PC-9 (cell line): Measurements from ENCODE around the gene C1GALT1C1L.

Source experiments
- CTCF ChIP-seq: fragments of 200-600 bp; sonication (generic); conservative IDR thresholded peaks from 2 replicates; pipeline ENCODE4 v1.6.1; 2017; ENCODE audit warnings: mixed run types, antibody characterized with exemption, mild to moderate bottlenecking, moderate library complexity
- EZH2 ChIP-seq: fragments of 200-600 bp; sonication (generic); IDR thresholded peaks from 2 replicates; pipeline ENCODE4 v1.8.0; 2017; ENCODE audit warnings: antibody characterized with exemption, low read depth

GRCh38 chr2:43631618-43632317 lies 44.5 kb downstream of the C1GALT1C1L start:
- TF ChIP-seq CTCF (no peak), EZH2 (no peak)
